Activated CD8-positive, alpha-beta memory T cell treated with anti-CD3 and anti-CD28 coated beads for 4 hours (primary cell): Measurements from ENCODE around the gene PLD6.

Experiments
- DNase-seq, 2 donors: peaks; one replicate each; pipeline ENCODE4 v3.0.0-alpha.2; 2020; ENCODE audit warnings: low read depth in 2 of 2

The PLD6 gene

DNA sequence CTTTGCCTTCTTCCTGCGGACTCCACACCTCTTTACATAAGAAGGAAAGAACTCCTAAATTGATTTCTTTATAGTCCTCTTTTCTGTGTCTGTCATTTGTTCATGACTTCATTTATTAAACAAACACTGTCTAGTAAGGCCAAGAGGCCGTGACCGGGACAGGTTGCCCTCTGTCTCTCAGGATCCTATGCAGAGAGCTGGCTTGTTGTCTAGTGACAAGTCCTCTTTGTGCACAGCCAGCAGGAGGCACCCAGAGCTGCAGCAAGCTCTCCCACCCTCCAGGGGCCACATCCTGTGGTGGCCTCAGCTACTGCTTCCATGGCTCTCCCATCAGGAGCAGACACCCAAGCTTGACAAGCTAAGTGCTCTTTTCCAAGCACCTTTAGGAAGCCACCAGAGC, 50.6 kb downstream of the PLD6 start:
- DNase-seq = no peak

DNA sequence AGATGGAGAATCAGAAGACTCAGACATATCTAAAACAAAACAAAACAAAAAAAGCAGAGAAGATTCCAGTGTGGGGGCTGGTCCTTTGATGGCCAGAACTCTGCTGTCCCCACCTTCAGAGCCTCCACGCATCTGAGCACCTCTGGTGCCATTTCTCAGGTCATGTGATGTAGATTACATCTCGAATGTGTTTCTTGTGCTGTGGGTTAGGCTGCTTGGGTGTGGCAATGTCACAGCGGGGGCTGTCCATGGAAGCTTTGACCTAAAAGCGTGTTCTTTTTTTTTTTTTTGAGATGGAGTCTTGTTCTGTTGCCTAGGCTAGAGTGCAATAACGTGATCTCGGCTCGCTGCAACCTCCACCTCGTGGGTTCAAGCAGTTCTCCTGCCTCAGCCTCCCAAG, 51.2 kb downstream of the PLD6 start:
- no peak for DNase-seq

DNA sequence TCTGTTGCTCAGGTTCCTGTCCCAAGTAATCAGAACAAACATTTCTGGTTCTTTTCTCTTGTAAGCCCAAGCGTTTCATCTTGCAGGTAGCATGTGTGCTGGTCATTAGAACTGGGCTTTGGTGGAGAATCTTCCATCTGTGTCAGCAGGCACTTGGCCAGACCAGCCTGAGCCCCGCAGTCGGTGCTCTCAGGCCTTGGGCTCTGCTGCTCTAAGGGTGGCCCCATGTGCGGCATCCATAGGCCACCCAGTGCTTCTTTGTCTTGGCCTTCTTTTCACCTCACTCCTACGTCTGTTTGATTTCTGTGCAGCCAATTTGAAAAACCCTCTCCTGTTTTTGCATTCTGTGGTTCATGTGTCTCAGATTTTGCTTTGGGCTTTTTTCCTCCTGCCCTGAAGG, 51.6 kb downstream of the PLD6 start:
- no peak for DNase-seq

DNA sequence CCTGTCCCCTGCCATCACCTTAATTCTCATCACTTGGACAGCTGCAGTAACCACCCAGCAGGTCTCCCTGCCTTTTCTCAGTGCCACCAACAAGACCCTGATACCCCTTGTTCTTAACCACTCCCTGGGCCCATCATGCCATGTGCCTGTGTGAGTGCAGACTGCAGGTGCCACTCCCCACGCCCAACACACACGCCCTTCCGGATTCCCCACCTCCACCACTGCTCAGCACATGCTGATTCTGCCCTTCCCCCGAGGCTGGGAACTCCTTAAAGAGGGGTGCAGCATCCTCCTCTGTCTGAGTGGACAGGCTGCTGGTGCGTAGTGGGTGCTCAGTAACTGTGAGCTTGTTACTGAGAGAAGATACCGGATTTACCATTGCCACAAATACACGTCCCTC, 52.4 kb downstream of the PLD6 start:
- DNase-seq = no peak

DNA sequence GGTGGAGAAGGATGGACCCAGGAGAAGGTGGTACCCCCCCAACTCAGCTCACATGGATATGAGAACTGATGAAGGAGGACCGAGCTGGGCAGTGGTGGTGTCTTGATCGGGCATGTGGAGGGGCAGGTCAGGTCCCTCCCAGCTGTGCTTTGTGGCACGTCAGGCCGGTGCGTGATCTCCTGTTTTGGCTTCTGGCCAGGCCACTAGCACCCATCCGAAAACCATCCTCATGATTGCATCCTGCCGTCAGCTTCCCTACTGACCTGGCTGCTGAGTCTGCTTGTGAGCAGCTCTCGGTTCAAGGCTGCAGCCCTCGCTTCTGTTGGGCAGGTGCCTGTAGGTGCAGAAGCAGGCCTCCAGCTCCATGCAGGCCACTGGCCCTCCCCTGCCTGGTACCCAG, 53.1 kb downstream of the PLD6 start:
- DNase-seq = no peak

DNA sequence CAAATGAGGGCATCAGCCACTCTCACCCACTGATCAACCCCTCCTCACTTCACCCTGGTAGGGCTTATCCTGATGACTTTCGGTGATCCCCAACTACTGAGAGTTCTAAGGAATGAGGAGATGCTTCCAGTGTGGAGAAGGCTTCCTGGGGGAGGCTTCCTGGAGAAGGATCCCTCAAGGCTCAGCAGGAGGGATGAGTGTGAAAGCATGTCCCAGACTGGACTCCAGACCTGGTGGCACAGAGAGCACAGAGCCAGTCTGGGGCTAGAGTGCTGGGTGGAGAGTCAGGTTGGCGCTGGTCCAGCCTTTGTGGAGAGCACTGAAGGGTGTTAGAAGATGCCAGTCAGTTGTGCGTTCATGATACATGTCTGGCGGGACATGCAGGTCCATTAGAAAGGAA, 53.7 kb downstream of the PLD6 start:
- no peak for DNase-seq

DNA sequence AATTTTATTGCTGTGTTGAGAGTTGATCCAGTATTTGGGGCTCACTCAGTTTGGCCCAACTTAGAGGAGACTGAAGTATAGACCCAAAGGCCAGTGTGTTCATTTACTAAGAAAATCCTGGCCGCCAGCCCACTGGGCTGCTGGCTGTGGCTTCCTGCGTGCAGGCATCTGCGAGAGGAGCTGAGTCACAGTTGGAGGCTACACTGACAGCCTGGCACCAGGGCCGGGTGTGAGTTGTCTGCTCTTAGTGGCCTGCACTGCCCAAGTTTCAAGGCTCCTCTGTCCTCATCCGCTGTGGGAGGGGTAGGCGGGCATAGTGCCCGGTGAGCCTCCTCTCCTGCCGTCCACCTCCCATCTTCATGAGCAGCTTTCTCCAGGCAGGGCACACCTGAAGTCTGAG, 54.2 kb downstream of the PLD6 start:
- no peak for DNase-seq

DNA sequence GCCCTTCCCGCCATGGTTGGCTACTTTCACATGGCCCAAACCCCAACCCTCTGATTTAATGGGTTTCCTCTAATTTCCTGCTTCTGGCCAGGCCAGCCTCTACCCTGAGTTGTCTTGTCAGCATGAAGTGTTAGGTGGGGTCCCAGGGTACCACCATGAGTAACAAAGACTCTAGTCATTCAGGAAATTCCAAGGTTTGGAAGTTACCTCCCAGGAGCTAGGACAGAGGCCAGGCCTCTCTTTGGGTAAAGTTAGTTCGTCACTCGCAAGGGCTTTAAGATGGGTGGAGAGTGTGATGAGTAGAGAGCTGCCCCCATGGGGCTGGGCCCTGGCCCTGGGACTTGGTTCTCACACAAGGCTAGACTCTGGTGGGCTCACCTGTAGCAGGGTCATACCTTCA, 54.6 kb downstream of the PLD6 start:
- DNase-seq = no peak

DNA sequence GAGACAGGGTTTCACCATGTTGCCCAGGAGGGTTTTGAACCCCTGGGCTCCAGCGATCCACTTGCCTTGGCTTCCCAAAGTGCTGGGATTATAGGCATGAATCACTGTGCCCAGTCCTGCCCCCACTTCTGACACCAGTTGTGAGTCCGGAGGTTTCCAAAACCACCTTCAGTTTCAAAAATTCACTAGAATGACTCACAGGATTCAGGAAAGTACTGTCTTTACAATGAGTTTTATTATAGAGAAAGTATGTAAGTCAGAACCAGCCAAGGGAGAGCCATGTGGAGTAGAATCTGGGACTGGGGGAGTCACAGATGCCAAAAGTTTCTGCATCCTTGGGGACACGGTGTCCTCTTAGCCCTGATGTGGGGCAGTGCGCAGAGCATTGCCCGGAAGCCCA, 55.1 kb downstream of the PLD6 start:
- DNase-seq = no peak
